Body of pancreas (tissue), 4 donors: ENCODE measurements around the gene EIF3I. TPM values are rescaled to one million over a fixed set of nuclear protein-coding genes. Genes with fewer than 3 reads are reported as not detected.

Source experiments
- ATAC-seq: fragments of 150-250 bp; one replicate; pipeline ENCODE4 v1.9.1; 2016
- DNase-seq, 4 donors: peaks; one replicate each; pipeline ENCODE4 v3.0.0-alpha.2; 2019
- H3K27ac ChIP-seq, 4 donors: fragments of 200-600 bp; sonication (generic); 1 replicate in 3 of 4; 2 replicates in 1 of 4; pipeline versions ENCODE4 v1.5.1 to v1.6.1; 2016 to 2019; ENCODE audit warnings: mild to moderate bottlenecking in 1 of 4, mixed read lengths in 1 of 4, moderate library complexity in 1 of 4
- H3K27me3 ChIP-seq, 2 donors: fragments of 200-600 bp; sonication (generic); one replicate each; pipeline ENCODE4 v1.6.0; 2016; ENCODE audit warnings: mild to moderate bottlenecking in 1 of 2
- H3K36me3 ChIP-seq, 2 donors: fragments of 200-600 bp; sonication (generic); replicated peaks in 1 of 2; 2 replicates each; pipeline ENCODE4 v1.5.1; 2016; ENCODE audit warnings: low read depth in 2 of 2; ENCODE audit not compliant: insufficient read depth in 1 of 2
- H3K4me1 ChIP-seq: fragments of 200-600 bp; sonication (generic); one replicate; pipeline ENCODE4 v1.6.0; 2016
- H3K4me3 ChIP-seq, 2 donors: fragments of 200-600 bp; sonication (generic); 1 replicate in 1 of 2; 2 replicates in 1 of 2; pipeline ENCODE4 v1.5.1; 2016 to 2019
- H3K9me3 ChIP-seq, 3 donors: fragments of 200-600 bp; sonication (generic); 1 replicate in 2 of 3; 2 replicates in 1 of 3; pipeline ENCODE4 v1.5.1; 2016
- CTCF ChIP-seq, 7 experiments: fragments of 450-650 bp in 4 of 7; fragments of 200-600 bp in 3 of 7; sonication (generic) in 3 of 7; IDR thresholded peaks; one replicate each; pipeline ENCODE4 v1.5.1; 2016 to 2019; ENCODE audit warnings: antibody characterized with exemption in 7 of 7
- POLR2A ChIP-seq, 3 donors: fragments of 450-650 bp; IDR thresholded peaks; one replicate each; pipeline ENCODE4 v1.6.1; 2016; ENCODE audit warnings: antibody characterized with exemption in 3 of 3, mild to moderate bottlenecking in 2 of 3
- WGBS, 2 donors: methylation state at CpG; one replicate each; pipeline ENCODE4 v1.1.5; 2017; 5-methylcytosine and 5-hydroxymethylcytosine counted together
- intact Hi-C: fragments of 100-400 bp; cut with DNase I; formaldehyde crosslinking; loops from one replicate; pipeline ENCODE4 v1.15.1; 2023
- total RNA-seq, 2 donors: library from RNA; depleted of rRNA; stranded (reverse); fragments of >200 nt; gene quantifications; one replicate each; pipeline ENCODE4 v1.1.0, GENCODE V29; 2016

Gene EIF3I
- total RNA-seq, 2 donors from 2014 or later, result 69.5 to 81.7 TPM

GRCh38 chr1:32192220-32192948 is 29.8 kb upstream of the EIF3I start:
- Histone ChIP-seq H3K36me3 (peaks cover 48 to 70% of the 10 kb centered on the region in 2 donors), H3K4me3 (no peak overlapping the region)
- ATAC-seq, result no peak

GRCh38 chr1:32194984-32195383 is 27.2 kb upstream of the EIF3I start:
- Histone ChIP-seq H3K27me3 (no peaks in the 10 kb centered on the region), H3K9me3 (no peaks in the 10 kb centered on the region), H3K4me1 (peaks cover 11% of the 10 kb centered on the region), H3K36me3 (peaks cover 45 to 46% of the 10 kb centered on the region in 2 donors), H3K4me3 (no peak overlapping the region), H3K27ac (no peak overlapping the region)
- TF ChIP-seq POLR2A (IDR thresholded peaks at IDR 0.05), result no peak
- TF ChIP-seq CTCF (IDR thresholded peaks at IDR 0.05), result no peak
- DNase-seq (no peak), ATAC-seq (no peak)
- intact Hi-C loops, result no loop called here
- WGBS, 2 donors, result 92 to 100% methylated on average over 2 to 6 of the region's 6 CpGs

More at GRCh38 chr1:32192220-32192948, 29.8 kb upstream of the EIF3I start:
- 92 to 95% methylated on average over 8 of the region's 8 CpGs for WGBS, 2 donors
- TF ChIP-seq POLR2A (IDR thresholded peaks at IDR 0.05), result no peak
- no peak for TF ChIP-seq CTCF (IDR thresholded peaks at IDR 0.05)
- Histone ChIP-seq H3K27ac (no peak overlapping the region), H3K27me3 (no peaks in the 10 kb centered on the region), H3K4me1 (no peaks in the 10 kb centered on the region), H3K9me3 (no peaks in the 10 kb centered on the region)
- no peak for DNase-seq
- intact Hi-C loops, result no loop called here

GRCh38 chr1:32195531-32195930 is 26.7 kb upstream of the EIF3I start:
- intact Hi-C loops, result no loop called here
- Histone ChIP-seq H3K27ac (no peak overlapping the region), H3K4me3 (no peak overlapping the region), H3K4me1 (peaks cover 15% of the 10 kb centered on the region), H3K27me3 (no peaks in the 10 kb centered on the region), H3K36me3 (peaks cover 40 to 41% of the 10 kb centered on the region in 2 donors), H3K9me3 (no peaks in the 10 kb centered on the region)
- TF ChIP-seq POLR2A (IDR thresholded peaks at IDR 0.05), result no peak
- no peak for TF ChIP-seq CTCF (IDR thresholded peaks at IDR 0.05)
- ATAC-seq (no peak), DNase-seq (no peak)
- WGBS, 2 donors, result 83 to 91% methylated on average over 3 of the region's 3 CpGs

GRCh38 chr1:32195972-32196823 is 26.0 kb upstream of the EIF3I start:
- Histone ChIP-seq H3K4me3 (no peak overlapping the region), H3K27me3 (no peaks in the 10 kb centered on the region), H3K4me1 (peaks cover 22% of the 10 kb centered on the region), H3K9me3 (no peaks in the 10 kb centered on the region), H3K36me3 (peaks cover 36 to 37% of the 10 kb centered on the region in 2 donors), H3K27ac (no peak overlapping the region)
- intact Hi-C loops, result no loop called here
- DNase-seq (no peak), ATAC-seq (no peak)
- TF ChIP-seq CTCF (IDR thresholded peaks at IDR 0.05) (no peak), POLR2A (IDR thresholded peaks at IDR 0.05) (no peak)
